HEK293 (cell line): ENCODE data around the gene KCNQ1.

ENCODE experiments used
- CTCF ChIP-seq: fragments of 450-650 bp; formaldehyde crosslinking; IDR thresholded peaks from 2 replicates; pipeline ENCODE4 v1.5.1; 2016; ENCODE audit warnings: missing biosample characterization, missing genetic modification characterization
- INSM2 ChIP-seq: fragments of 450-650 bp; formaldehyde crosslinking; IDR thresholded peaks from 2 replicates; pipeline ENCODE4 v1.5.1; 2016; ENCODE audit warnings: missing biosample characterization, missing genetic modification characterization
- ZBTB11 ChIP-seq: fragments of 450-650 bp; formaldehyde crosslinking; conservative IDR thresholded peaks from 2 replicates; pipeline ENCODE4 v1.5.1; 2016; ENCODE audit warnings: low read depth, missing biosample characterization, missing genetic modification characterization
- ZBTB21 ChIP-seq: fragments of 450-650 bp; formaldehyde crosslinking; IDR thresholded peaks from 2 replicates; pipeline ENCODE4 v1.5.1; 2017; ENCODE audit warnings: missing biosample characterization, missing genetic modification characterization
- ZBTB6 ChIP-seq: fragments of 450-650 bp; formaldehyde crosslinking; IDR thresholded peaks from 2 replicates; pipeline ENCODE4 v1.5.1; 2017; ENCODE audit warnings: missing biosample characterization, missing genetic modification characterization
- ZNF138 ChIP-seq: fragments of 450-650 bp; formaldehyde crosslinking; IDR thresholded peaks from 2 replicates; pipeline ENCODE4 v1.5.1; 2016; ENCODE audit warnings: missing biosample characterization, missing genetic modification characterization, borderline replicate concordance
- ZNF202 ChIP-seq: fragments of 450-650 bp; formaldehyde crosslinking; IDR thresholded peaks from 2 replicates; pipeline ENCODE4 v1.5.1; 2016; ENCODE audit warnings: missing biosample characterization, missing genetic modification characterization, borderline replicate concordance
- ZNF501 ChIP-seq: fragments of 450-650 bp; formaldehyde crosslinking; IDR thresholded peaks from 2 replicates; pipeline ENCODE4 v1.5.1; 2016; ENCODE audit warnings: missing biosample characterization, missing genetic modification characterization
- ZNF521 ChIP-seq: fragments of 450-650 bp; formaldehyde crosslinking; IDR thresholded peaks from 2 replicates; pipeline ENCODE4 v1.5.1; 2017; ENCODE audit warnings: missing biosample characterization, mild to moderate bottlenecking, missing genetic modification characterization

- TF ChIP-seq ZNF202 (tag by site-specific recombination) (no peak), CTCF (tag by site-specific recombination) (no peak), ZNF138 (no peak), INSM2 (tag by site-specific recombination) (no peak), ZBTB21 (tag by site-specific recombination) (no peak), ZNF501 (tag by site-specific recombination) (no peak), ZBTB11 (tag by site-specific recombination) (no peak), ZBTB6 (tag by site-specific recombination) (no peak), ZNF521 (tag by site-specific recombination) (no peak)
Observed at GRCh38 chr11:2470495-2470894, 25.7 kb downstream of the KCNQ1 start.
